ENCODE results near the gene ITSN1. TPM values are rescaled to one million over a fixed set of nuclear protein-coding genes. Genes with fewer than 3 reads are reported as not detected.

Gene ITSN1
- total RNA-seq, 4 donors from 2014 or later = 50.4 to 208 (median 96.7) TPM

DNA sequence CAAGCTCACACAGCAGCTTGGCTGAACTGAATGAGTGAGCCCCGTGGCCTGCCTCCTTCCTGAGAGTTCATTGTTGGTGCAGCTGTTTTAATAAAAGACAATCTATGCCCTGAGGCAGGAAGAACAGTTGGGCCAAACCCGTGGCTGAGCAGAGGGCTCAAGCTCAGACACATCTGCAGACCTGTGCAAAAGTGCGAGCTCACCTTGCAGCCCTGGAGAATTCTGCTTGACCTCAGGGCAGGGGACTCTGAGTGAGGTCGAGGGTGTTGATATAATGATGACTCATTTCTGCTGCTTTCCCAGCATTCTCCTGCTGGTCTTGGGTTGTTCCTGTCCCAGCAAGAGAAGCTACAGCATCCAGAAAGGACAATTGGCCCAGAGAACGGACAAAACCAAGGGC, 212.3 kb downstream of the ITSN1 start:
- no peaks in the 10 kb centered on the region for H3K27me3 ChIP-seq
- DNase-seq (ENCODE audit: low spot score in 2 of 2) = no peak
- peaks cover 0 to 19% (median 0%) of the 10 kb centered on the region in 4 donors for H3K4me1 ChIP-seq
- H3K27ac ChIP-seq = no peak overlapping the region
- no peaks in the 10 kb centered on the region for H3K36me3 ChIP-seq
- H3K4me3 ChIP-seq = no peak overlapping the region
- TF ChIP-seq POLR2A (IDR thresholded peaks at IDR 0.05) (no peak), EP300 (IDR thresholded peaks at IDR 0.05) (no peak)
- TF ChIP-seq, protein P1, sequence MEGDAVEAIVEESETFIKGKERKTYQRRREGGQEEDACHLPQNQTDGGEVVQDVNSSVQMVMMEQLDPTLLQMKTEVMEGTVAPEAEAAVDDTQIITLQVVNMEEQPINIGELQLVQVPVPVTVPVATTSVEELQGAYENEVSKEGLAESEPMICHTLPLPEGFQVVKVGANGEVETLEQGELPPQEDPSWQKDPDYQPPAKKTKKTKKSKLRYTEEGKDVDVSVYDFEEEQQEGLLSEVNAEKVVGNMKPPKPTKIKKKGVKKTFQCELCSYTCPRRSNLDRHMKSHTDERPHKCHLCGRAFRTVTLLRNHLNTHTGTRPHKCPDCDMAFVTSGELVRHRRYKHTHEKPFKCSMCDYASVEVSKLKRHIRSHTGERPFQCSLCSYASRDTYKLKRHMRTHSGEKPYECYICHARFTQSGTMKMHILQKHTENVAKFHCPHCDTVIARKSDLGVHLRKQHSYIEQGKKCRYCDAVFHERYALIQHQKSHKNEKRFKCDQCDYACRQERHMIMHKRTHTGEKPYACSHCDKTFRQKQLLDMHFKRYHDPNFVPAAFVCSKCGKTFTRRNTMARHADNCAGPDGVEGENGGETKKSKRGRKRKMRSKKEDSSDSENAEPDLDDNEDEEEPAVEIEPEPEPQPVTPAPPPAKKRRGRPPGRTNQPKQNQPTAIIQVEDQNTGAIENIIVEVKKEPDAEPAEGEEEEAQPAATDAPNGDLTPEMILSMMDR (IDR thresholded peaks at IDR 0.05) = no peak
- H3K9me3 ChIP-seq = no peaks in the 10 kb centered on the region
- WGBS, 2 donors = 42 to 52% methylated on average over 5 of the region's 5 CpGs

DNA sequence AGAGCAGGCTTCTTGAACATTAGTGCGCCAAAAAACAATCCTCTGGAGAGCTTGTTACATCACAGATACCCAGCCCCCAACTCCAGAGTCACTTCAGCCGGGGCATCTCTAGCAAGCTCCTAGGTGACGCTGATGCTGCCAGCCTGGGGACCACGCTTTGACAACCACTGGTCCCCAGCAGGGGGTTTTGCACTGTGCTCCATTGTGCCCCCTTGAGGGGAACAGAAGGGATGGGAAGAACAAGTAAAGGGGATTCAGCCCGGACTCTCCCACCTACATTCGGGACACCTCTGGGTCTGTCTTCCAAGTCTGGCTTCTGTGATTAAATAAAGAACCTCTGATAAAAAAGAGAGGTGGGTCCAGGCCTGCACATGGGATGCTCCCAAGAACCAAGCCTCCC, 212.9 kb downstream of the ITSN1 start:
- H3K27ac ChIP-seq = no peak overlapping the region
- DNase-seq (ENCODE audit: low spot score in 2 of 2) = no peak
- no peaks in the 10 kb centered on the region for H3K36me3 ChIP-seq
- peaks cover 0 to 19% (median 0%) of the 10 kb centered on the region in 4 donors for H3K4me1 ChIP-seq
- no peak overlapping the region for H3K4me3 ChIP-seq
- H3K9me3 ChIP-seq = no peaks in the 10 kb centered on the region
- H3K27me3 ChIP-seq = no peaks in the 10 kb centered on the region
- TF ChIP-seq, protein P1 (IDR thresholded peaks at IDR 0.05) = no peak
- TF ChIP-seq EP300 (IDR thresholded peaks at IDR 0.05) (no peak), POLR2A (IDR thresholded peaks at IDR 0.05) (no peak)
- WGBS, 2 donors = 92 to 95% methylated on average over 6 of the region's 6 CpGs

DNA sequence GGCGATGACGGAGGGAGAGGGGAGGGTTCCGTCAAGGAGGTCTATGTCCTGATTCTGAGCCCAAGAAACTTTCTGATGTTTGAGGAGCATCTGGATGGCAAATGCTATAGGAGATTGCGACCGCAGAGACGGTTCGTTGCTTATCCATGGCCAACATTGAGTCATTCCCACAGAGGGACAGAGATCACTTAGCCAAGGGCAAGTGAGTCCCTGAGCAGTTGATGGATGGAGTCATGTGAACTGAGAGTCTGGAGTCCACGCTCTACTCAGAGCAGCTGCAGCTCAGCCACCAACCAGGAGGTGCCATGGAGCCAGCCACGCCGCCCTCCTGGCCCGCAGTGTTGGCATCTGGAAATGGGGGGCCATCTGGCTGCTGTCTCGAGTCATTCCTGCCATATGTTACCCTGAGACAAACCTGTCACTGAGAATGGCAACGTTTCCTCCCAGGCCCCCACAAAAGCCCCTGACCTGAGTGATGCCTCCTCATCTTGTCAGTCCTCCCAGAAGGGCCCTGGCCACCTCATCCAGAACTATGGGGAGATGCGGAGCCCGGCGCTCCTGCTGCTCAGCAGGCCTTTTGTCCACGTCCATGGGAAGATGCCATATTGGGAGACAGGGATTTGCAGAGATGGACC, 214.7 kb downstream of the ITSN1 start:
- no peak overlapping the region for H3K4me3 ChIP-seq
- no peak for TF ChIP-seq EP300 (IDR thresholded peaks at IDR 0.05)
- WGBS, 2 donors = 89 to 92% methylated on average over 14 to 17 of the region's 17 CpGs
- no peaks in the 10 kb centered on the region for H3K27me3 ChIP-seq
- no peaks in the 10 kb centered on the region for H3K36me3 ChIP-seq
- H3K9me3 ChIP-seq = no peaks in the 10 kb centered on the region
- peaks cover 0 to 19% (median 0%) of the 10 kb centered on the region in 4 donors for H3K4me1 ChIP-seq
- no peak overlapping the region for H3K27ac ChIP-seq
- DNase-seq (ENCODE audit: low spot score in 2 of 2) = no peak

DNA sequence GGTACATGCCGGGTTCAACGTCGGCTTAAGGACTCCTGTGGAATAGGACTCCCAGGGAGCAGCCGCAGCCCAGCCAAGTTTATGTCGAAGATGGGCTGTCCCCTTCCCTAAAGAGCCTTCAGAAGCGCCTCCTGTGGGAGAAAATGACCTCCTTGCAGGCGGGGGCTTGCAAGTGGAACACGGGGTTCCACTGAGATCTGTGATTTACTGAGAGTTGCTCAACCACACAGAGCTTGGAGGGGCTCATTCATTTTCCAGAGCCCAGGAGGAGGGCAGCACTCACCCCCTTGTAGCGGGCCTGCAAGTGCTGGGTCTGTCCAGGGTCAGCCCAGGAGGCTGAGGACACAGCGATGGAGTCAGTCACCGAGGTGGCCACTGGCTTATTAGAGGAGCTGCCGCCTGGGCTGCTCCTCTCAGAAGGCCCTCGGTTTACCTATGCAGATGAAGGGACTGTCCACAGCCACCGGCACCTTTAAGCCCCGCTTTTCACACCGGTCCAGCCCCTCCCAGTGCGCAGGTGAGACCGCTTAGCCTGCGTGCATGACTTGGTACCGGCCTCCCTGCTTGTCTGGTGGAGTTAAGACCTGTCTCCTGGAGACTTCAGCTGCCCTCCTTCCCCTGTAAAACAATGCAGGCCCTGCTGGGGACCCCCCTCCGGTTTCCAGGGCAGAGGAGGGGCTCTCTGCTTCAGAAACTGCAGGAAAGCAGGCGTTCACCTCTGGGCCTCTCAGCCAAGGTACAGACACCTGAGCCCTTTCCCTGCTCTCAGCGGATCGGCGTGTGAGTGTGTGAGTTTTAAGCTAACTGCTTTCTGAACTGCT, 215.8 kb downstream of the ITSN1 start:
- H3K36me3 ChIP-seq = no peaks in the 10 kb centered on the region
- H3K27ac ChIP-seq = peak overlapping the region in 1 of 4 donors; percentile 17
- 77 to 84% methylated on average over 20 to 25 of the region's 25 CpGs for WGBS, 2 donors
- no peaks in the 10 kb centered on the region for H3K27me3 ChIP-seq
- no peak overlapping the region for H3K4me3 ChIP-seq
- no peak for DNase-seq (ENCODE audit: low spot score in 2 of 2)
- TF ChIP-seq EP300 (IDR thresholded peaks at IDR 0.05) (peak in 1 of 2 donors; percentile 8), POLR2A (IDR thresholded peaks at IDR 0.05) (no peak)
- TF ChIP-seq, protein P1 (IDR thresholded peaks at IDR 0.05) = no peak
- no peaks in the 10 kb centered on the region for H3K9me3 ChIP-seq
- peaks cover 0 to 14% (median 0%) of the 10 kb centered on the region in 4 donors for H3K4me1 ChIP-seq

DNA sequence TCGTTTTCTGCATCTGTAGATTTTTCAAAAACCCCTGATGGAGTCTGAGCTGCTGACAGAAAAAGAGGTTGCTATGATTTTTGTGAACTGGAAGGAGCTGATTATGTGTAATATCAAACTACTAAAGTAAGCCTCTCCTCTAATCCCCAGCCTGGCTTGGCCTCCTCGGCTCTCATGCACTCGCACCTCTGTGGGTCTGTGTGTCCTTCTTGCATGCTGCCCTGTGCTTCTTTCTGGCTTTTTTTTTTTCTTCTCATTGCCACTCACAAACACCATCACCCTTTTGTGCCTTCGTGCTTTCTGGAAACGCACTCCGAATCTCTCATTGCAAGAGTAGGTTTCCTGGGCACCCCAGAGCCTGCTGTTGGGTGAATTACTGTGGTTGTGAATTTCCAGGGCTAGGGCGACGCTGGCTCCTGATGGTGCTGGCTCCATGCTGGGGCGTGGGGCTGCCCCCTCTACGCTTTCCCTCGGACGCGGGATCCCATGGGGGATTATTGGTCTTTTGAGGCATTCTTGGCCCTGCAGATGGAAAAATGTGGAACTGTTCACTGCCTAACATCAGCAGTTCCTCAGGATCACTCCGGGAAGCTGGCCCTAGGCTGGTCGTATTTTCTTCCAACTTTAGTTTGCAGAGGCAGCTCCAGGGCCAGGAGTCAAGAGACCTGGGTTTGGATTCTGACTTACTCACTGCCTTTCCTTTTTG, 216.5 kb downstream of the ITSN1 start:
- no peak for DNase-seq (ENCODE audit: low spot score in 2 of 2)
- Histone ChIP-seq H3K9me3 (no peaks in the 10 kb centered on the region), H3K27me3 (no peaks in the 10 kb centered on the region), H3K4me3 (no peak overlapping the region), H3K36me3 (no peaks in the 10 kb centered on the region), H3K27ac (no peak overlapping the region), H3K4me1 (peaks cover 0 to 10% (median 0%) of the 10 kb centered on the region in 4 donors)
- 61 to 72% methylated on average over 15 of the region's 15 CpGs for WGBS, 2 donors
- TF ChIP-seq POLR2A (IDR thresholded peaks at IDR 0.05) (no peak), EP300 (IDR thresholded peaks at IDR 0.05) (no peak)
- TF ChIP-seq, protein P1 (IDR thresholded peaks at IDR 0.05) = no peak

Measured in tibial nerve (tissue), 4 donors.